ENCODE results near the gene TACO1.

The TACO1 gene

GRCh38 chr17:63600569-63601438 is at the start of gene TACO1:
TSS of gene TACO1 (plus strand) at chr17:63600895. CDS start at chr17:63601084, 189 bp downstream.
- H3K4me3 ChIP-seq (ENCODE audit: low read depth, low read length) = peak within 1 kb of the TSS; percentile 91
- TF ChIP-seq MYC (IDR thresholded peaks at IDR 0.05; ENCODE audit: low read depth, low read length) (peak; percentile 75), MAX (IDR thresholded peaks at IDR 0.05; ENCODE audit: low read depth, low read length) (peak; percentile 46; the same call in 1 of the 2 replicates), POLR2A (IDR thresholded peaks at IDR 0.05; ENCODE audit: extremely low read depth, insufficient read length) (peak; percentile 69), CTCF (IDR thresholded peaks at IDR 0.05; ENCODE audit: low read depth, low read length) (no peak)
- peak; percentile 90 for DNase-seq (ENCODE audit: low read depth)

GRCh38 chr17:63552211-63552610 is 48.5 kb upstream of the TACO1 start:
- peak overlapping the region; percentile 99 for H3K4me3 ChIP-seq (ENCODE audit: low read depth, low read length)
- DNase-seq (ENCODE audit: low read depth) = no peak
- no peak for TF ChIP-seq MAX (IDR thresholded peaks at IDR 0.05; ENCODE audit: low read depth, low read length)
- no peak for TF ChIP-seq CTCF (IDR thresholded peaks at IDR 0.05; ENCODE audit: low read depth, low read length)
- TF ChIP-seq POLR2A (IDR thresholded peaks at IDR 0.05; ENCODE audit: extremely low read depth, insufficient read length) = no peak
- TF ChIP-seq MYC (IDR thresholded peaks at IDR 0.05; ENCODE audit: low read depth, low read length) = no peak

GRCh38 chr17:63555500-63556156 is 45.1 kb upstream of the TACO1 start:
- DNase-seq (ENCODE audit: low read depth) = peak; percentile 29
- TF ChIP-seq POLR2A (IDR thresholded peaks at IDR 0.05; ENCODE audit: extremely low read depth, insufficient read length) (no peak), CTCF (IDR thresholded peaks at IDR 0.05; ENCODE audit: low read depth, low read length) (no peak), MYC (IDR thresholded peaks at IDR 0.05; ENCODE audit: low read depth, low read length) (no peak), MAX (IDR thresholded peaks at IDR 0.05; ENCODE audit: low read depth, low read length) (no peak)
- H3K4me3 ChIP-seq (ENCODE audit: low read depth, low read length) = no peak overlapping the region

GRCh38 chr17:63557416-63557815 is 43.3 kb upstream of the TACO1 start:
- DNase-seq (ENCODE audit: low read depth) = no peak
- TF ChIP-seq POLR2A (IDR thresholded peaks at IDR 0.05; ENCODE audit: extremely low read depth, insufficient read length) = no peak
- TF ChIP-seq MYC (IDR thresholded peaks at IDR 0.05; ENCODE audit: low read depth, low read length) = no peak
- TF ChIP-seq CTCF (IDR thresholded peaks at IDR 0.05; ENCODE audit: low read depth, low read length) = no peak
- no peak for TF ChIP-seq MAX (IDR thresholded peaks at IDR 0.05; ENCODE audit: low read depth, low read length)
- H3K4me3 ChIP-seq (ENCODE audit: low read depth, low read length) = no peak overlapping the region

GRCh38 chr17:63558441-63558840 is 42.3 kb upstream of the TACO1 start:
- DNase-seq (ENCODE audit: low read depth) = no peak
- no peak overlapping the region for H3K4me3 ChIP-seq (ENCODE audit: low read depth, low read length)
- TF ChIP-seq MAX (IDR thresholded peaks at IDR 0.05; ENCODE audit: low read depth, low read length) (no peak), MYC (IDR thresholded peaks at IDR 0.05; ENCODE audit: low read depth, low read length) (no peak)

GRCh38 chr17:63561819-63562218 is 38.9 kb upstream of the TACO1 start:
- no peak for DNase-seq (ENCODE audit: low read depth)

More at GRCh38 chr17:63561819-63562218, 38.9 kb upstream of the TACO1 start:
- H3K4me3 ChIP-seq (ENCODE audit: low read depth, low read length) = no peak overlapping the region
- no peak for TF ChIP-seq MAX (IDR thresholded peaks at IDR 0.05; ENCODE audit: low read depth, low read length)
- TF ChIP-seq POLR2A (IDR thresholded peaks at IDR 0.05; ENCODE audit: extremely low read depth, insufficient read length) = no peak
- TF ChIP-seq MYC (IDR thresholded peaks at IDR 0.05; ENCODE audit: low read depth, low read length) = no peak
- no peak for TF ChIP-seq CTCF (IDR thresholded peaks at IDR 0.05; ENCODE audit: low read depth, low read length)
